ENCODE measurements around the gene HPGD. TPM values are rescaled to one million over a fixed set of nuclear protein-coding genes. Genes with fewer than 3 reads are reported as not detected.
A peak's percentile ranks its signal among the peaks of the same experiment; 100 is the strongest.

HPGD gene
- total and polyA plus RNA-seq, 9 of the 15 experiments (the other 6 are each of a cell fraction or from before 2014, with no cell fraction given), result 2.3 to 8.6 (median 4.8) TPM

DNA sequence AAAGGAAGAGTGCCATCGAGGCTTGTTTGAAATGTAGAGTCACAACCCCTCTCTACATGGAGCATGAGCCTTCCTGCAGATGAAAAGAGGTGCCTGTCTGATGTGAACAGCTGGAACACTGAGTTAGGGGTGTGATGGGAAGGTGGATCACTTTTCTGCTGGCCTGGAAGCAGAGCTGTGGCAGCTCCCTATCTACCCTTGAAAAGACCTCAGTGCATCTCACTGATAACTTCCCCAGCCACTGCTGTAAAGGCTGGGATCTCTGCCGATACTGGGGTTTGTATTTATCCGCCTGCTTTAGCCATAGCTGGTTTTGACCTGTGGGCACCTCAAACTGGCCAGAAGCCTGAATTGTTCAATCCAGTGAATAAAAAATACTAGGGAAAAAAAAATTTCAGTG, 46.8 kb downstream of the HPGD start:
- FAIRE-seq, result no peak
- Histone ChIP-seq H3K4me1 (replicated peaks in 1 of 2; ENCODE audit: control insufficient read depth in 2 of 2, insufficient read depth in 2 of 2, low read length in 2 of 2) (peaks cover 0 to 6% of the 10 kb centered on the region in 2 experiments; a peak in 2 of 5 replicates), H4K20me1 (replicated peaks; ENCODE audit: control insufficient read depth, insufficient read depth, low read length) (no peaks in the 10 kb centered on the region), H3K9ac (ENCODE audit: insufficient read depth in 1 of 2, low read depth in 2 of 2, low read length in 2 of 2) (peak overlapping the region in 1 of 2 experiments; percentile 1; a peak in 1 of 4 replicates), H3K36me3 (ENCODE audit: control insufficient read depth, insufficient read depth, low read length) (no peaks in the 10 kb centered on the region), H2AFZ (ENCODE audit: low read depth, low read length) (peak overlapping the region; percentile 28; the same call in 1 of the 2 replicates), H3K4me2 (ENCODE audit: insufficient read depth, low read length) (peak overlapping the region; percentile 36; the same call in 1 of the 2 replicates), H3K27ac (ENCODE audit: extremely low read depth, low read depth, low read length) (no peak overlapping the region), H3K79me2 (ENCODE audit: control insufficient read depth, insufficient read depth, low read length) (no peaks in the 10 kb centered on the region), H3K4me3 (no peak overlapping the region), H3K27me3 (ENCODE audit: control insufficient read depth in 2 of 2, insufficient read depth in 2 of 2, low read length in 2 of 2) (no peaks in the 10 kb centered on the region), H3K9me1 (ENCODE audit: control insufficient read depth, insufficient read depth, low read length) (no peaks in the 10 kb centered on the region), H3K9me3 (replicated peaks; ENCODE audit: control insufficient read depth, insufficient read depth, low read depth, low read length) (no peaks in the 10 kb centered on the region)
- ATAC-seq, result peak; percentile 62
- peak in 3 of 4 experiments; percentile 16 to 74 (median 18) for DNase-seq (ENCODE audit: extremely low read depth in 1 of 4, low spot score in 3 of 4)
- in situ Hi-C loops (cut with MboI) (no loop called here), intact Hi-C loops (cut with micrococcal nuclease) (no loop called here)
- 4% methylated on average over 3 of the region's 3 CpGs for WGBS (ENCODE audit: insufficient coverage, low coverage, missing lambda C conversion rate)
- CTCF ChIA-PET (ENCODE audit: low intra/inter-chr PET ratio), result no interaction called here
- POLR2A ChIA-PET, result interaction anchor here (0.8 kb wide), 1 partner anchor 9 kb away, joined by 3 read pairs; no protein-coding TSS in a partner anchor
- no TSS peak for BruUV-seq (replicated peaks)
- TF ChIP-seq EZH2 (IDR thresholded peaks at IDR 0.05; ENCODE audit: borderline replicate concordance, low read depth, low read length), result no peak
- 0 out of 4 replicates have a peak, but pooled peaks of 1 of the 2 experiments have one; percentile 22 for TF ChIP-seq TRIM24 (IDR thresholded peaks at IDR 0.05)
- peak; percentile 23; the same call in 1 of the 2 replicates for TF ChIP-seq TCF3 (CRISPR knock-in tag; IDR thresholded peaks at IDR 0.05)
- TF ChIP-seq ZNF232 (CRISPR knock-in tag; IDR thresholded peaks at IDR 0.05), result no peak
- TF ChIP-seq HOXB6 (CRISPR knock-in tag; IDR thresholded peaks at IDR 0.05; ENCODE audit: borderline replicate concordance), result no peak
- peak; percentile 67 for TF ChIP-seq NCOR1 (IDR thresholded peaks at IDR 0.05)
- no peak for TF ChIP-seq NFIC (IDR thresholded peaks at IDR 0.05)
- no peak for TF ChIP-seq RAD51 (IDR thresholded peaks at IDR 0.05; ENCODE audit: borderline replicate concordance, low read depth)
- no peak for TF ChIP-seq PHTF2 (CRISPR knock-in tag; IDR thresholded peaks at IDR 0.05)
- TF ChIP-seq KDM5B (IDR thresholded peaks at IDR 0.05; ENCODE audit: insufficient replicate concordance, low read depth, low read length), result no peak
- no peak for TF ChIP-seq RBM15 (IDR thresholded peaks at IDR 0.05; ENCODE audit: insufficient read depth, low read length)
- no peak for TF ChIP-seq NBN (IDR thresholded peaks at IDR 0.05; ENCODE audit: low read depth)
- no peak for TF ChIP-seq ZNF121 (CRISPR knock-in tag; conservative IDR thresholded peaks at IDR 0.05)
- TF ChIP-seq CUX1 (CRISPR knock-in tag; IDR thresholded peaks at IDR 0.05), result no peak
- peak; percentile 55; the same call in 1 of the 2 replicates for TF ChIP-seq TAL1 (IDR thresholded peaks at IDR 0.05)
- no peak for TF ChIP-seq PHF21A (IDR thresholded peaks at IDR 0.05; ENCODE audit: borderline replicate concordance, low read depth)
- TF ChIP-seq CCNT2 (IDR thresholded peaks at IDR 0.05; ENCODE audit: borderline replicate concordance, extremely low read depth, insufficient read length, low read depth, low read length), result no peak
- TF ChIP-seq ZNF57 (CRISPR knock-in tag; IDR thresholded peaks at IDR 0.05), result no peak
- TF ChIP-seq ESRRB (CRISPR knock-in tag; IDR thresholded peaks at IDR 0.05; ENCODE audit: borderline replicate concordance), result no peak
- TF ChIP-seq KLF1 (tag; IDR thresholded peaks at IDR 0.05), result no peak
- no peak for TF ChIP-seq RBM17 (IDR thresholded peaks at IDR 0.05; ENCODE audit: borderline replicate concordance, low read depth, low read length)
